Large intestine (tissue), 3 donors: Measurements from ENCODE around the gene CSRP1. TPM values are rescaled to one million over a fixed set of nuclear protein-coding genes. Genes with fewer than 3 reads are reported as not detected.
A peak's percentile ranks its signal among the peaks of the same experiment; 100 is the strongest.
"Not testable (repeated sequence)": the region's sequence is repeated elsewhere in the genome, so short reads cannot be mapped to it uniquely, and the experiment has no call there.

Source experiments
- DNase-seq, 2 donors: peaks; one replicate each; pipeline versions ENCODE4 v3.0.0 to v3.0.0-alpha.2; 2013
- H3K27ac ChIP-seq: one replicate; pipeline ENCODE4 v1.5.1; 2013; ENCODE audit warnings: low read length
- H3K27me3 ChIP-seq: 2 replicates; pipeline ENCODE4 v1.6.1; 2013; ENCODE audit warnings: low read length; ENCODE audit not compliant: control insufficient read depth, insufficient read depth
- H3K36me3 ChIP-seq: 2 replicates; pipeline ENCODE4 v1.6.1; 2013; ENCODE audit warnings: low read length; ENCODE audit not compliant: control insufficient read depth, insufficient read depth
- H3K4me1 ChIP-seq: one replicate; pipeline ENCODE4 v1.6.1; 2013; ENCODE audit warnings: low read length; ENCODE audit not compliant: control insufficient read depth, insufficient read depth
- H3K4me3 ChIP-seq: one replicate; pipeline ENCODE4 v1.5.1; 2013; ENCODE audit warnings: low read length
- H3K9me3 ChIP-seq: one replicate; pipeline ENCODE4 v1.6.1; 2013; ENCODE audit warnings: mild to moderate bottlenecking, low read depth, low read length, moderate library complexity; ENCODE audit not compliant: control insufficient read depth
- WGBS: methylation state at CpG from one replicate; pipeline ENCODE4 v1.1.5; 2013; ENCODE audit warnings: low lambda C conversion rate; ENCODE audit not compliant: insufficient coverage; 5-methylcytosine and 5-hydroxymethylcytosine counted together
- polyA plus RNA-seq: library from polyadenylated mRNA; unstranded; fragments of 120-200 nt; gene quantifications from one replicate; pipeline ENCODE4 v1.2.1, GENCODE V29; 2013

CSRP1 gene
- polyA plus RNA-seq, 1 donor = 187 TPM

DNA sequence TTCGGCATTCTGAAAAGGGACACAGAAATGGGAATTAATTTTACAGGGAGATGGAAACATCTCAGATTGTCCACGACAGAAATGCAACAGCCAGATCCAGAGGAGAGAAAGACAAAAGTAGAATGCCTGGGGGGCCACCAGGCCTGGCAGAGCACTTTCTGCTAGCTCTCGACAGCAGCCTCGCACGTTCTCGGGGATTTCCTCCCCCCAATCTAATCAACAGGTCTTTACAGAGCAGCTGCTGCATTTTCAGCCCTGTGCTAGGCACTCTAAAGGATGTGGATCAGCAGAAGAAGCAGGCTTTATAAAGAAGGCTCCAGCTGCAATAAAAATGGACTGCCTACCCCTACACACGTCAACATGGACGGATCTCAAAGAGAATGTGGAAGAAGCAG is 10.6 kb downstream of the CSRP1 start:
- Histone ChIP-seq H3K9me3 (no peaks in the 10 kb centered on the region), H3K4me1 (peaks cover 54% of the 10 kb centered on the region), H3K36me3 (peaks cover 28% of the 10 kb centered on the region), H3K27ac (peak overlapping the region; percentile 98), H3K27me3 (no peaks in the 10 kb centered on the region), H3K4me3 (no peak overlapping the region)
- WGBS = no CpG with 5 or more reads among the region's 8 CpGs
- no peak for DNase-seq

DNA sequence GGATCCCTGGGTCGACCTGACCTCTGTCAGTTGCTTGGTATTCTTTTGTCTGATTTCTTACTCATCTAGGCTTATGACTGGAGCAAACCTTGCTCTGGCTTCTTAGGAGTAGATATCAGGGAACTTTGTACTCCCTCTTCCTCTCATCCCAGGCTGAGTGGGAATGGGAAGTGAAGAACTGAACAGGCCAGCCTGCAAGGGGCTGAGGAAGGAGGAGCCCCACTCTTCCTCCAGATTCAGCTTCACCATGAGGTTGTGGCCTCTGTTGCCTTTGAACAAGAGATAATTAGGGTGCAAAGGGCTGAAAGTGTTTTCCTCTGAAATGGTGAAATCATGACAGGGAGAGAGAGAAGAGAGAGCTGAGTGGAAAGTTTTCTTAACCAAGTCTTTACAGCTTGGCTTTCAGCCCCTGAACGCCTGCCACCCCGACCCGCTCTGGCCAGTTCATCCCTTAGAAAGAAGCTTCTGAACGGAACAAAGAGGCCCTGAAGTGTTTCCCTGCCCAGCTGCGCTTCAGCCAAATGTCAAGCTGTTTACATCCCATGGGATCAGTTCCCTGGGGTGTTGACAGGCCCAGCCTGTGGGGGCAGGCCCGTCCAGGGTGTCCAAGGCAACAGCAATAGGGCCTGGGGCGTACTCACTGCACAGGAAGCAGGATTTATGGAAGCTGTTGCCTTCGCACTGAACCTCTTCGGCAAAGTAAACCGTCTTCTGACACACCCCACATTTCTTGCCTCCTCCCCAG is 11.2 kb downstream of the CSRP1 start:
- peaks cover 31% of the 10 kb centered on the region for H3K36me3 ChIP-seq
- peaks cover 49% of the 10 kb centered on the region for H3K4me1 ChIP-seq

DNA sequence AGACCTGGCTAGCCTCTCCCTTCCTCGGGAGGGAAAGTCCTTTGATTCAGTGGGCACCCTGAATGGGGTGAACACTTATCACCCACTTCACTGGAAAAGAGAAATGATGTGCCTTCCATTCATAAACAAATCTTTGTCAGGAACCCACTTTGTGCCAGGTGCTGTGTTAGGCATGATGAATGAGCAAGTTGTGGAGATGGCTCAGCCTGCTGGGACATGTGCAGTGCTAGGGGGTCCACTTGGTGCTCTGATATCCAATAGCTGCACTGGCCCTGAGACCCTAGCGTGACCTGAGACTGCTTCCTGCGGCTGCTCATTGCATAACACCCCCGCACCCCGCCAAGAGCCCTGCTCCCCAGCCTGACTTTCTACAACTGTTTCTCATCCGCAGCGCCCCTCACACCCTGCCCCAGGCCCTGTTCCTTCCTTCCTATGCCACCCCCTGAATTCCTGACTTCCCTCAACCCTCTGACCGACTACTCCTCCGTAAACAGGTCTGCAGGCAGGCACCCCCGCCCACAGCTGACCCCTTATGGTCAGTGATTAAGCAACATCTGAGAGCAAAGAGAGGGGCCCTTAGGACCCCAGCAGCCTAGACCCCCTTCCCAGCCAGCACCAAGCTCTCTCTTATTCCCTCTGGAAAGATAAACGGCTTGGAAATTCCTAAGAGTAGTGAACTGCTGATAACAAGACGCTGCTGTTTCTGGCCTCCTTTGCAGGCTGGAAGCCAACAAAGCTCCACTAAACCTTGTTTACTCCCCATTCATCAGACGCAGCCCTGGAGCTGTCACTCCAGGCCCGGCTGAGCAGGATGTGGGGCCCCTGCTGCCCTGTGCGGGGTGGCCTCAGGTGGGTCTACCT is 12.9 kb downstream of the CSRP1 start:
- Histone ChIP-seq H3K27ac (peak overlapping the region; percentile 98), H3K4me1 (peaks cover 40% of the 10 kb centered on the region), H3K27me3 (no peaks in the 10 kb centered on the region), H3K9me3 (no peaks in the 10 kb centered on the region), H3K4me3 (no peak overlapping the region), H3K36me3 (peaks cover 45% of the 10 kb centered on the region)
- no CpG with 5 or more reads among the region's 15 CpGs for WGBS
- peak in 1 of 2 donors; percentile 66 for DNase-seq

More for the DNA sequence above, 11.2 kb downstream of the CSRP1 start:
- Histone ChIP-seq H3K27me3 (no peaks in the 10 kb centered on the region), H3K9me3 (no peaks in the 10 kb centered on the region), H3K4me3 (no peak overlapping the region), H3K27ac (peak overlapping the region; percentile 98)
- peak; percentile 89 to 95 for DNase-seq
- no CpG with 5 or more reads among the region's 11 CpGs for WGBS

DNA sequence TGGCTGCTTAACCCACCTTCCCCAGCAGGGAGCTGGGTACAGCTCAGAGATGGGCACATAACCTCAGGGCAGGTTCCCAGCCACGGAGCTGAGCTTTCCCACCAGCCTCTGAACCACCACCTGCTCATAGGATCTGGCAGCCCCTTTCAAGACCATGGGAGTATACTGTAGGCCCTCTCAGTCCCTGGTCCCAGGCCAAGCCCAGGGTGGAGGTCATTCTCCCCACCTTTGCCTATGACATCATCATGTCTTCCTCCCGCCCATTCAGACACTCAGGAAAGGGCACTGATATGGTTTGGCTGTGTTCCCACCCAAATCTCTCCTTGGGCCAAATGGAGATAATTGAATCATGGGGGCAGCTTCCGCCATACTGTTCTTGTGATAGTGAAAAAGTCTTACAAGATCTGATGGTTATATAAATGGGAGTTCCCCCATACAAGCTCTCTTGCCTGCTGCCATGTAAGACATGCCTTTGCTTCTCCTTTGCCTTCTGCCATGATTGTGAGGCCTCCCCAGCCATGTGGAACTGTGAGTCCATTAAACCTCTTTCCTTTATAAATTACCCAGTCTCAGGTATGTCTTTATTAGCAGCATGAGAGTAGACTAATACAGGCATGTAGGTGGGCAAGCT is 13.8 kb downstream of the CSRP1 start:
- H3K4me3 ChIP-seq, H3K27me3 ChIP-seq, H3K9me3 ChIP-seq, DNase-seq: not testable (repeated sequence)
- Histone ChIP-seq H3K4me1 (peaks cover 40% of the 10 kb centered on the region), H3K27ac (peak overlapping the region; percentile 98), H3K36me3 (peaks cover 49% of the 10 kb centered on the region)
- WGBS = no CpG with 5 or more reads among the region's 3 CpGs

DNA sequence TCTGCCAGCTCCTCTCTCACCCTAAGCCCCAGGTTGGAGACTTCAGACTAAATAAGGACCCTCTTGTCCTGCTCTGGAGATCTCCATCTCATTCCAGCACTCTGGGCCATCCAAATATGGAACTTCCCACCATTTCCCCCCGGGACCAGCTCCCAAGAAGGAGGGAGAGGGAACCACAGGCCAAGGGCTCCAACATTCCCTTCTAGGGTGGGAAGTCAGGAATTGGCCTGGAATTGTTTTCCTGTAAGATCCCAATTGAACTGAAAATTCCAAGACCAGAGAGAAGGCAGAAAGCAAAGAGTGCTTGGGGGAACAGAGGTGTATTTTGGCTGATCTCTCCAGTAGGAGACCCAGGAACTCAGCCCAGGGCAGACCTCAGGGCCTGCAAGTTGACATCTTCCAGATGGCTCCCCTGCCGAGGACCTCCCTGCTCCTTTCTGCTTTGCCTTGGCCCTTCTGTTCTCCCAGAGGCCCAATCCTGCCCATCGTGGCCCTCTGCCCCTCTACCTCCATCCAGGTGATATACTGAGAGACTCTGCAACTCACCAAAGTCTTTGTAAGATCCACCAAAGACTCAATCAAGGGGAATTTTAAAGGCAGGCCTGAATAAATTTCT is 14.9 kb downstream of the CSRP1 start:
- DNase-seq = no peak
- Histone ChIP-seq H3K27me3 (no peaks in the 10 kb centered on the region), H3K36me3 (peaks cover 56% of the 10 kb centered on the region), H3K4me3 (no peak overlapping the region), H3K4me1 (peaks cover 40% of the 10 kb centered on the region), H3K9me3 (no peaks in the 10 kb centered on the region), H3K27ac (peak overlapping the region; percentile 27)
- WGBS = no CpG with 5 or more reads among the region's 3 CpGs

DNA sequence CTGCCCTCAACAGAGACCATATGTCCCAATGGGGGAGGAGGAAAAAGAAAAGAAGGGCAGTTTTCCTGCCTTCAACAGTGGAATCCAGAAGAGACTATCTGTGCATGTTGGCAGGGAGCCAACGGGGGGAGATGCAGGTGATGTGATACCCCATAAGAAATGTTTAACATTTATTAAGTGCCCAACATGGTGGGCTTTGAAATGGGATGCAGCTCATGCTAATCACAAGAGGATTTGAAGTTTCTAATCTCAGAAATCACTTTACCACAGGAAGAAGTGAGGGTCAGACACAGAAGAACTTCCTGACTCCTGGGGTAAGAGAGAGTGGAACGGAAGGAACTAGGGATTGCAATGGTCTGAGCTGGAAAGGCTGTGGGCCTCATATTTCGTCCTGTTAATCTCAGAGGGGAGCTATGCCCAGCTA is 16.2 kb downstream of the CSRP1 start:
- Histone ChIP-seq H3K36me3 (peaks cover 66% of the 10 kb centered on the region), H3K4me1 (peaks cover 27% of the 10 kb centered on the region), H3K9me3 (no peaks in the 10 kb centered on the region), H3K4me3 (no peak overlapping the region), H3K27me3 (no peaks in the 10 kb centered on the region), H3K27ac (no peak overlapping the region)
- no peak for DNase-seq
- WGBS = no CpG with 5 or more reads among the region's 3 CpGs

DNA sequence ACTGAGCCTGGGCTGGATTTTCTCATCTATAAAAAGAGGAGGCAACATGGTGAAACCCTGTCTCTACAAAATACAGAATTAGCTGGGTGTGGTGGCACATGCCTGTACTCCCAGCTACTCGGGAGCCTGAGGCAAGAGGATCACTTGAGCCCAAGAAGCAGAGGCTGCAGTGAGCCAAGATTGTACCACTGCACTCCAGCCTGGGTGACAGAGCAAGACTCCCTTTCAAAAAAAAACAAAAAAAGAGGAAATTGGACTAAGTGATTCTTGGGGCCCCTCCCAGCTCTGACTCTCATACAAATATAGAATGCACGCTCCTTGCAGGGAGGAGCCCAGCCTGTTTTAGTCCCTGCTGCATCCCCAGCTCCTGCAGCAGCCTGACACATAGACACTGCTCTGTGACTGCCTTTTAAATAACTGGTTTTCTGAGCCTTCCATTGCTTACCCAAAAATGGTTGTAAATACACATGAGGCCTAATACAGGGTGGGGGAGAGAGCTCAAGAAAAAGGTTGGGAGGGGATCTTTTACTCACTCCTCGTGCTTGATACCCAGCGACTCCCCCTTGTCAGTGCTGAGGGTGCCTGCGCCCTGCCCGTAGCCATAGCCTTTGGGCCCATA is 17.2 kb downstream of the CSRP1 start:
- H3K27me3 ChIP-seq = no peaks in the 10 kb centered on the region
- no peak overlapping the region for H3K27ac ChIP-seq
- 93% methylated on average over 2 of the region's 6 CpGs for WGBS
- H3K9me3 ChIP-seq = no peaks in the 10 kb centered on the region
- no peak overlapping the region for H3K4me3 ChIP-seq
- H3K36me3 ChIP-seq = peaks cover 74% of the 10 kb centered on the region
- no peak for DNase-seq
- H3K4me1 ChIP-seq = peaks cover 17% of the 10 kb centered on the region

DNA sequence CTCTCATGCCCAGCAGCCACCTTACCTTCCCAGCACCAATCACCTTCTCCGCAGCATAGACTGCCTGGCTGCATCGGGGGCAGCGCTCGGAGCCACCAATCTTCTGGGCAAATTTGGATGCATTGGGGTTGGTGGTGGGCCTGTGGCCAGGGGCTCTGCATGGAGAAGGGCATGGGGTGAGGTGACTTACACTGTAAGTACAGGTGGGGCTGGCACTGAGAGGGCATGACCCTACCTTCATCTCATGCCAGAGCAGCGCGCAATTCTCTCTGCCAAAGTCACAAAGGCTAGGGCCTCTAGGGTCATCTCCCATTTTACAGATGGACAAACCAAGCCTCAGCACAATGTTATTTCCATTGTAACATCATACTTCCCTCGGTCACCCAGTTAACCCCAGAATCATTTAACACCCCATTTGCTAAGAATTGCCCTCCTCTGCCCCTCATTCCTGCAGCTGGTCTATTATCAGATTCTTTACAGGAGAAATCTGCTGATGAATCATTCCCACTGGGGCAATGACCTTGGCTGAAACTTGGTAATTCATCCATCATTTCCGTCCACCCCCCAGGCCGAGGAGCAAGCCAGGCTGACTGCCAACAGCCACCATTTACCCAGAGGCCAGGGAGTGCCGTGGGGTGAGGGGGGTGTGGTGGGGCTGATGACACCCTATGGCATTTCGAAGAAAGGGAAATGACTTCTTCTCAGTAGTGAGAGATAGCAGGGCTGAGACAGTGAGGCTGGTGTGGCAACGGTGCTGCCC is 17.9 kb downstream of the CSRP1 start:
- no peak for DNase-seq

DNA sequence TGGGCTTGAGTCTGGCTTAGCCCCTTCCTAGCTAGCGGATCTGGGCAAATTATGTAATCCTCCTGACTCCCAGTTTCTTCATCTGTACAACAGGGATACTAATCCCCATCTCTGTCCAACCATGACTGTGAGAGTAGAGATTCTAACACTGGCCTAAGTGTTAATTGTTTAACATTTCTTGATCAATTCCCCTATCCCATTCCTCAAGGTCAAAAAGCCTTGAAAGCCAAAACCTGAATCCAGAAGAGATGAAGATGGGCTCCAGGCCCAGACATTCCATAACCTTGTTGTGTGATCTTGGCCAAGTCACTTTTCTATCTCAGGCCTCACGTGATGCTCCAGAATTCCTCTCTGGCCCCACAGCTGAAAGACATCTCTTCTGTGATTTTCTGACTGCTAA is 19.2 kb downstream of the CSRP1 start:
- H3K4me1 ChIP-seq = peaks cover 2% of the 10 kb centered on the region
- no peak overlapping the region for H3K27ac ChIP-seq
- peaks cover 73% of the 10 kb centered on the region for H3K36me3 ChIP-seq
- WGBS = no CpG with 5 or more reads among the region's 2 CpGs
- no peaks in the 10 kb centered on the region for H3K27me3 ChIP-seq
- DNase-seq = no peak
- no peaks in the 10 kb centered on the region for H3K9me3 ChIP-seq
- no peak overlapping the region for H3K4me3 ChIP-seq

More for the DNA sequence above, 17.9 kb downstream of the CSRP1 start:
- Histone ChIP-seq H3K4me1 (peaks cover 10% of the 10 kb centered on the region), H3K27me3 (no peaks in the 10 kb centered on the region), H3K36me3 (peaks cover 74% of the 10 kb centered on the region), H3K9me3 (no peaks in the 10 kb centered on the region), H3K27ac (no peak overlapping the region), H3K4me3 (no peak overlapping the region)
- no CpG with 5 or more reads among the region's 12 CpGs for WGBS
